ENCODE data around the gene BATF3.
"Not testable (repeated sequence)": the region's sequence is repeated elsewhere in the genome, so short reads cannot be mapped to it uniquely, and the experiment has no call there.

The BATF3 gene, protein sequence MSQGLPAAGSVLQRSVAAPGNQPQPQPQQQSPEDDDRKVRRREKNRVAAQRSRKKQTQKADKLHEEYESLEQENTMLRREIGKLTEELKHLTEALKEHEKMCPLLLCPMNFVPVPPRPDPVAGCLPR

DNA sequence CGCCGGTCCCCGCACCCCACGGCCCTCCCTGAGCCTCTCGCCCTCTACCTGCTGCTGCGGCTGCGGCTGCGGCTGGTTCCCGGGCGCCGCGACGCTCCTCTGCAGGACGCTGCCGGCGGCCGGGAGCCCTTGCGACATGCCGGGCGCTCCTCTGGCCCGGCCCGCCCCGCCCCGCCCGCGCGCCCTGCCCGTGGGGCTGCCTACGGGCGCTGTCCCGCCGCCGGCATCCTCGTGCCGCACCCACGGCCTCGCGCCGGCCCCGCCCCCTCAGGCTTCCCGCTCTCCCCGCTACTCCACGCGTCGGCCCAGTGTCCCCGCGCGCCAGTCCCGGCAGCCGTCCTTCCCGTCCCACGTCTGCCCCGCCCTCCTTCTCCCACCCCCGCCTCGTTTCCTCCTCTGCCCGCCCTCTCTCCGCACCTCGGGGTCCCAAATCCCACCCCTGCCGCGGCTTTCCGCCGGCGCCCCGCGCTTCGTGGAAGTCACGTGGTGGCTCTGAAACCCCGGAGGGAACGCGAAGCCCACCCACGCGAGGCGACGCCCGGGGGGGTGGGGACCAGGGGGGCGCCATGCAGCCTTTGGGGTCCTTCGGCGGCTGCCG, at the start of gene BATF3:
Gene BATF3 (minus strand): TSS at position 216 of the 598 bp plus-strand sequence. CDS start 78 bp downstream, at position 138.
- DNase-seq: peak in 1 of 2 experiments; percentile 28

DNA sequence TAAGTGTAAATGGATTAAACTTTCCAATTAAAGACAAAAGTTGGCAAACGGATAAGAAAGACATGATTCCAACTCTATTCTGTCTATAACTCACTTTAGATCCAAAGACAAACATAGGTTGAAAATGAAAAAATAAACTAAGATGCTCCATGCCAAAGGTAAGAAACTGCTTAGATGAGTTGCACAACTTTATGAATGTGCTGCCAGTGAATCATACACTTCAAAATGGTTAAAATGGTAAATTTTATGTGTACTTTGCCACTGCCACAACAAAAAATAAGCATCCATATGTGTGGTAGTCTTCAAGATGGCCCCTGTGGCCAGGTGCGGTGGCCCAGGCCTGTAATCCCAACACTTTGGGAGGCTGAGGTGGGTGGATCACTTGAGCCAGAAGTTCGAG, 46.9 kb upstream of the BATF3 start:
- no peak for DNase-seq

- no peak for DNase-seq
Observed at GRCh38 chr1:212745303-212745702, 45.7 kb upstream of the BATF3 start.

GRCh38 chr1:212743901-212744475, 44.3 kb upstream of the BATF3 start:
- no peak for DNase-seq

GRCh38 chr1:212738330-212738729, 38.7 kb upstream of the BATF3 start:
- no peak for DNase-seq

GRCh38 chr1:212737559-212737958, 37.9 kb upstream of the BATF3 start:
- no peak for DNase-seq

DNA sequence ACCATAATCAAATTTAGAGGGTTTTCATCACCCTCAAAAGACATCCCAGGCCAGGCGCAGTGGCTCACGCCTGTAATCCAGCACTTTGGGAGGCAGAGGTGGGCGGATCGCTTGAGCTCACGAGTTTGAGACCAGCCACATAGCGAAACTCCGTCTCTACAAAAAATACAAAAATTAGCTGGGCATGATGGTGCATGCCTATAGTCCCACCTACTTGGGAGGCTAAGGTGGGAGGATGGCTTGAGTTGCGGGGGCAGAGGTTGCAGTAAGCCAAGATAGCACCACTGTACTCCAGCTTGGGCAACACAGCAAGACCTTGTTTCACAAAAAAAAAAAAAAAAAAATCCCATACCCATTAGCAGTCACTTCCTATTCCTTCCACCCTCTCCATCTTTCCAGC, 33.5 kb upstream of the BATF3 start:
- DNase-seq: no peak

DNA sequence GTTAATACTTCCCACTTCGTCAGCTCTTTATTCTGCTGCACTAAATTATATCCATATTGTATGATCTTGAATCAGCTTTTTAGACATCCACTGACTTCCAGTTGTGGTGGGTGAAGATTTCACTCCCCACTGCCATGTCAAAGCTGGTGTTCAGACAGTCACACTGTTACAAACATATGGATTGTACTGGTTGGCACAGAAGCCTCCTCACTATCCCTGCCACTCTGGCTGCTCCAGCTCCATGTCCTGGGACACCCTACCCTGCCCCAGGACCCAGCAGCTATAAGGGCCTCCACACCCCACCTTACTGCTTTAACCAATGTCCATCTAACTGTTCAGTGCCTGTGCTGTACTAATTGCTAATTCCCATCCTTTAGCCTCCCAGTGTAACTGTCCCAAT, 32.0 kb upstream of the BATF3 start:
- no peak for DNase-seq

DNA sequence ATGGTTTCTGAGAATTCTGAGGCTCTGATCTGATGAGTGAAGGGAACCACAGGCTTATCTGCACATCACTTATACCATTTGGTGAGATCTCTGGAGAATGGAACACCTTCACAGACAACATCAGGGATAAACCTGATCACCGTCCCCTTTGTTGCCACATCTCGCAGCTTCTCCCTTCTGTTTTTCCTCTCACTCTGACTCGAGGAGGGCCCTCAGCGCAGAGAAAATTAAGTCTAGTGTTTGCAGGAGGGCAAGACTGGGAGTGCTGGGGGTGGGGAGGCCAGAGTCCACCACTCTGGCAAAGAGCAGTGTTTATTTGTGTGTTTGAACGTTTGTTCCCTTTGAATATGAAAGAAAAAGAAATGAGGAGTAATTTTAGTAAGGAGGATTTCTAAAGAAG, 29.0 kb upstream of the BATF3 start:
- DNase-seq: no peak

DNA sequence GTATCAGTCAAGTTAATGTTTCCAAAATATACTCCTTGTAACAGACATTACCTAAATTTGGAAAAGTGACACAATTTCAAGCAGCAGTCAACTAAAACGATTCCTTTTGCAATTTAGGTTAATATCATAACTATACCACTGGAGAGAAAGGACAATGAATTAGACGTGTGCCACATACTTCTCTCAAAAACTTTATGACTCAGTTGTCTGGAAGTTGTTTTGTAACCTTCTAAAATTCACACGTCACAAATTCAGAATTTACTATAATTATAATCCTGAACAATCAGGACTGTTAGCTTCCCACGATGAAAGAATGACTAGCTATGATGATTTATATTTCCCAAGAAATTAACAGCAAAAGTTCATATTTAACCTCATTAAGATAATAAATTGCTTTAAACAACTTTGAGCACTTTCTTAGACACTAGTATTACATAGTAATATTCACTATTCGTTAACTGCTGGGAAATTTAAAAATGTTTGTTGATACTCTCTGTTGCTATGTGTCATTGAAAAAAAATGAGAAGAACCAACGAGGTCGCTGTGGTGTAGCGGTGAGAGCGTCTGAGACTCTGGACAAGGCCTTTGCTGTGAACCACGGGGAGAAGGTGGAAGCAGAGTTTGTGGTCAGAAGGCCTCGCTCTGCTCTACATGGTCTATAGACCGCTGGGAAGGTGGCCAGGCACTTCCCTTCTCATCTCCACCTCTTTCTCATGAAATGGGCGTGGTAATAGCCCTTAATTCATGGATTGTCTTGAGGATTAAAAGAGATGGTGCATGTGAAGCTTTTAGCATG, 27.9 kb upstream of the BATF3 start:
- DNase-seq: no peak

DNA sequence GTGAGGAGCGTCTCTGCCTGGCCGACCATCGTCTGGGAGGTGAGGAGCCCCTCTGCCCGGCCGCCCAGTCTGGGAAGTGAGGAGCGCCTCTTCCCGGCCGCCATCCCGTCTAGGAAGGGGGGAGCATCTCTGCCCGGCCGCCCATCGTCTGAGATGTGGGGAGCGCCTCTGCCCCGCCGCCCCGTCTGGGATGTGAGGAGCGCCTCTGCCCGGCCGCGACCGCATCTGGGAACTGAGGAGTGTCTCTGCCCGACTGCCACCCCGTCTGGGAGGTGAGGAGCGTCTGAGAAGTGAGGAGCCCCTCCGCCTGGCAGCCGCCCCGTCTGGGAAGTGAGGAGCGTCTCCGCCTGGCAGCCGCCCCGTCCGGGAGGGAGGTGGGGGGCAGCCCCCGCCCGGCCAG, 25.0 kb upstream of the BATF3 start:
- DNase-seq: not testable (repeated sequence)

DNA sequence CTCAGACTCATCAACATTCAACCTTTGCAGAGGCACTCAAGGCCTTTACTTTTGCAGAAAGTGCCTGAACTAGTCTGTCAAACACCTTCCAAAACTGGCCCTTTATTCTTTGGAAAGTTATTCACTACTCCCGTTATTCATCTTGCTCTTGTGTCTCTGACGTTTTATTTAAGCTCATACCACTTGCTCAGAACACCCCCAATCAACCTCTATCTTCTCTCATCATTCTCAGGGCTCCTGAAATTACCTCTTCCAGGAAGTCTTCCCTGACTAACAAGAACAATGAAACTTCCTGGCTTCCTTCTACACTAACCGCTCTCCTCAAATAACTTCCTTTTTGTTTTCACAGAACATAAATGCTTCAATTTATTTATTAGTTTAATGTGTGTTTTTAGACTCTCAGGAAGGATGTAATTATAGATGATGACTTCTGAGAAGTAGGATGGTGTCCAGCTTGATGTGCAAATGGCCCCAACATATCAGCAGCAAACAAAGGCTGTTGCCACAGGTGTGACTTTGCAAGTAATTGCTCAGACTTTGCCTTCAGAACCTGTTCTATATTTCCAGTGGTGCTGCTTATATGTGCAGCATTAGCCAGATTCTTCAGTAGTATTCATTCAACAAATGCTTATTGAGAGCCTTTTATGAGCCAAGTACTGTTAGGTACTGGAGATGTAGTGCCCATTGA, 22.8 kb upstream of the BATF3 start:
- no peak for DNase-seq

- DNase-seq: no peak
Observed at GRCh38 chr1:212721388-212722247, 22.0 kb upstream of the BATF3 start.

DNA sequence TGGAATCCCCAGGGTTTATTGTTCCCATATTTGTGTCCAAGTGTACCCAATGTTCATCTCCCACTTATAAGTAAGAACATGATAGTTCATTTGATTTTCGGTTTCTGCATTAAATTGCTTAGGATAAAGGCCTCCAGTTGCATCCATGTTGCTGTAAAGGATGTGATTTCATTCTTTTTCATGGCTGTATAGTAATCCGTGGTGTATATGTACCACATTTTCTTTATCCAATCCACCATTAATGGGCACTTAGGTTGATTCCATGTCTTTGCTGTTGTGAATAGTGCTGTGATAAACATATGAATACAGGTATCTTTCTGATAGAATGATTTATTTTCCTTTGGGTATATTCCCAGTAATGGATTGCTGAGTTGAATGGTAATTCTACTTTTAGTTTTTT, 20.0 kb upstream of the BATF3 start:
- DNase-seq: no peak

DNA sequence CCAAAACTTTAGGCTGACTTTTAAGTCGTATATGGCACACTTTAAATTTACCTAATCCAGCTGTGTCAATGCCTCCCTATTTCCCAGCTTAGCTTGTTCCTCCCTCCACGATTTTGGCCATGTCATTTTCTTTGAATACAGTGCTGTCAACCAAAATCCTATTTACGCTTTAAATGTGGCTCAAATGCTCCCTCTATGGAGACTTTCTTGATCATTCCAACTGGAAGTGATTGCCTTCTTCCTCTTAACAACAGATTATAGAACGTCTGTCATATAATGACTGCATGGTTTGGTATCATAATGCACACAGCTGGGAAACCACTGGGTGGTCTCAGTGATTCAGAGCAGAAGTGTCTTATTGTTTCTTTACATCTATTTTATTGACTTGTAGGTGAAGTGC, 18.9 kb upstream of the BATF3 start:
- DNase-seq: no peak

GRCh38 chr1:212716161-212716560, 16.5 kb upstream of the BATF3 start:
- no peak for DNase-seq

GRCh38 chr1:212713465-212714136, 14.0 kb upstream of the BATF3 start:
- DNase-seq: no peak

GRCh38 chr1:212712451-212713303, 13.0 kb upstream of the BATF3 start:
- no peak for DNase-seq

- DNase-seq: not testable (repeated sequence)
Observed at GRCh38 chr1:212711974-212712373, 12.3 kb upstream of the BATF3 start.

GRCh38 chr1:212710566-212710965, 10.9 kb upstream of the BATF3 start:
- DNase-seq: no peak

Measured in AML-193 (cell line).